Stomach (tissue), 9 donors: ENCODE results near the gene ACTL6B. TPM values are rescaled to one million over a fixed set of nuclear protein-coding genes. Genes with fewer than 3 reads are reported as not detected.
A peak's percentile ranks its signal among the peaks of the same experiment; 100 is the strongest.

Source experiments
- DNase-seq, 2 donors: peaks; one replicate each; pipeline versions ENCODE4 v3.0.0 to v3.0.0-alpha.2; 2013 to 2019
- H3K27ac ChIP-seq, 5 donors: fragments of 200-600 bp in 4 of 5; sonication (generic) in 4 of 5; one replicate each; pipeline ENCODE4 v1.5.1; 2013 to 2019; ENCODE audit warnings: mild to moderate bottlenecking in 1 of 5, moderate library complexity in 1 of 5
- H3K27me3 ChIP-seq, 3 donors: fragments of 200-600 bp; sonication (generic); one replicate each; pipeline ENCODE4 v1.5.1; 2017 to 2019; ENCODE audit warnings: mixed run types in 1 of 3
- H3K36me3 ChIP-seq, 4 donors: fragments of 200-600 bp; sonication (generic); 1 replicate in 3 of 4; 2 replicates in 1 of 4; pipeline ENCODE4 v1.5.1; 2016 to 2019
- H3K4me1 ChIP-seq, 4 donors: fragments of 200-600 bp; sonication (generic); one replicate each; pipeline ENCODE4 v1.5.1; 2016 to 2019
- H3K4me3 ChIP-seq, 4 donors: fragments of 200-600 bp; sonication (generic) in 3 of 4; one replicate each; pipeline ENCODE4 v1.5.1; 2016 to 2019; ENCODE audit warnings: mild to moderate bottlenecking in 1 of 4
- H3K9me3 ChIP-seq, 4 donors: fragments of 200-600 bp; sonication (generic); one replicate each; pipeline ENCODE4 v1.5.1; 2016 to 2019
- EP300 ChIP-seq: sonication (generic); formaldehyde crosslinking; IDR thresholded peaks from one replicate; pipeline ENCODE4 v1.6.1; 2017; ENCODE audit warnings: antibody characterized with exemption
- POLR2A ChIP-seq, 4 donors: fragments of 450-650 bp; IDR thresholded peaks; one replicate each; pipeline ENCODE4 v1.6.1; 2016; ENCODE audit warnings: antibody characterized with exemption in 4 of 4, control low read depth in 2 of 4, mild to moderate bottlenecking in 1 of 4, moderate library complexity in 1 of 4
- POLR2AphosphoS5 ChIP-seq, 3 donors: sonication (generic); formaldehyde crosslinking; IDR thresholded peaks; one replicate each; pipeline ENCODE4 v1.6.1; 2016; ENCODE audit warnings: antibody characterized with exemption in 3 of 3
- WGBS, 5 donors: extraction: QIAGEN DNeasy Blood & Tissue Kit in 3 of 5; methylation state at CpG; one replicate each; pipeline versions ENCODE4 v1.1.5 to v1.1.7; 2013 to 2018; 5-methylcytosine and 5-hydroxymethylcytosine counted together
- intact Hi-C: fragments of 100-400 bp; cut with DNase I; formaldehyde crosslinking; loops from one replicate; pipeline ENCODE4 v1.15.1; 2023; ENCODE audit warnings: low total_unique reads
- polyA plus RNA-seq, 3 donors: library from polyadenylated mRNA; stranded (reverse); fragments of 200-250 nt; gene quantifications; one replicate each; pipeline ENCODE4 v1.2.3, GENCODE V29; 2013
- total RNA-seq, 5 donors: library from RNA; depleted of rRNA; stranded (reverse); fragments of >200 nt; gene quantifications; one replicate each; pipeline versions ENCODE4 v1.1.0 to v1.2.3, GENCODE V29; 2014 to 2016
- TF ChIP-seq, protein P1 (sequence below), 7 experiments: fragments of 450-650 bp in 4 of 7; fragments of 200-600 bp in 3 of 7; sonication (generic) in 3 of 7; IDR thresholded peaks; one replicate each; pipeline ENCODE4 v1.5.1; 2016 to 2019; ENCODE audit warnings: antibody characterized with exemption in 7 of 7, control low read depth in 2 of 7, mild to moderate bottlenecking in 1 of 7
- donor health status: healthy with polysubstance abuse.
- donor health status: Bipolar disorder and iron deficiency.
- donor health status: healthy.

The ACTL6B gene
- total and polyA plus RNA-seq, 8 donors: 0.25 to 1.4 (median 0.43) TPM; not detected in 3

DNA sequence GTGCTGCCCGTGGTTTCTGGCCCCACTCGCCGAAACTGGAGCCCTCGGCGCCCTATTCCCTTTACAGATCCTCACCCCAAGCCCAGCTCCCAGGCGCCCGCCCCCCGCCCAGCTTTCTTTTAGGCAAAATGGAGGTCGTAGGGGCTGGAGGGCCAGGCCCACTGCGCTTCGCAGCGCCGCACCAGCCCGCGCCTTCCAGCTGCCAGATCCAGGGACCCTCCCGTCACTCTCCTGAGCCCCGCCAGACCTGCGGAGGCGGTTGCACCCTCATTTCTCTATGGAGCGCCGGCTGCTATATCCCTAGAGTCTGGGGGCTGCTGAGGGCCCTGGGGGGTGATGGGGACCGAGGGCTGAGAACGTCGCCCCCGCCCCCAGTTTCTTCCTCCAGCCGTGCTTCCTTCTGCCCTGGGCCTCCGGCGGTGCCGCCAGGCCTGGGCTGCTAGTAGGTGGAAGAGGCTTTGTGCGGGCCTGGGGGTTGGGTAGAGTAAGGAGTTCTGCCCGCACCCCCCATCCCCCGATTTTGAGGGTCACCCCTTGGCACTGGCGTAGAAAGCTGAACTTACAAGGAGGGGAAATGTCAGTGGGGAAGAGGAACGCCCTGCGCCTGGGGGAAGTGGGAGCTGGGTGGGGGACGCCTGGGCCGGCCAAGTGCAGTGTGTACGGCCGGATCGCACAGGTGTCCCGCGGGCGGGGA lies 18.3 kb upstream of the ACTL6B start:
- TF ChIP-seq POLR2AphosphoS5 (IDR thresholded peaks at IDR 0.05) (no peak), POLR2A (IDR thresholded peaks at IDR 0.05) (no peak), EP300 (no peak)
- TF ChIP-seq, protein P1, sequence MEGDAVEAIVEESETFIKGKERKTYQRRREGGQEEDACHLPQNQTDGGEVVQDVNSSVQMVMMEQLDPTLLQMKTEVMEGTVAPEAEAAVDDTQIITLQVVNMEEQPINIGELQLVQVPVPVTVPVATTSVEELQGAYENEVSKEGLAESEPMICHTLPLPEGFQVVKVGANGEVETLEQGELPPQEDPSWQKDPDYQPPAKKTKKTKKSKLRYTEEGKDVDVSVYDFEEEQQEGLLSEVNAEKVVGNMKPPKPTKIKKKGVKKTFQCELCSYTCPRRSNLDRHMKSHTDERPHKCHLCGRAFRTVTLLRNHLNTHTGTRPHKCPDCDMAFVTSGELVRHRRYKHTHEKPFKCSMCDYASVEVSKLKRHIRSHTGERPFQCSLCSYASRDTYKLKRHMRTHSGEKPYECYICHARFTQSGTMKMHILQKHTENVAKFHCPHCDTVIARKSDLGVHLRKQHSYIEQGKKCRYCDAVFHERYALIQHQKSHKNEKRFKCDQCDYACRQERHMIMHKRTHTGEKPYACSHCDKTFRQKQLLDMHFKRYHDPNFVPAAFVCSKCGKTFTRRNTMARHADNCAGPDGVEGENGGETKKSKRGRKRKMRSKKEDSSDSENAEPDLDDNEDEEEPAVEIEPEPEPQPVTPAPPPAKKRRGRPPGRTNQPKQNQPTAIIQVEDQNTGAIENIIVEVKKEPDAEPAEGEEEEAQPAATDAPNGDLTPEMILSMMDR (IDR thresholded peaks at IDR 0.05): no peak
- H3K27me3 ChIP-seq: no peaks in the 10 kb centered on the region
- peak in 1 of 2 donors; percentile 69 for DNase-seq
- peaks cover 9 to 44% (median 31%) of the 10 kb centered on the region in 4 donors for H3K4me1 ChIP-seq
- H3K9me3 ChIP-seq: no peaks in the 10 kb centered on the region
- H3K27ac ChIP-seq: peak overlapping the region; percentile 98 to 100 (median 99)
- H3K36me3 ChIP-seq: peaks cover 29 to 33% (median 32%) of the 10 kb centered on the region in 4 donors
- H3K4me3 ChIP-seq: peak overlapping the region; percentile 97 to 99 (median 97)
- 0 to 1% (median 0%) methylated on average over 29 to 43 of the region's 43 CpGs for WGBS, 5 donors
- intact Hi-C loops: loop anchor here (10.0 kb wide), 1 partner anchor 200 kb away; the partner anchor contains the start of gene TSC22D4

DNA sequence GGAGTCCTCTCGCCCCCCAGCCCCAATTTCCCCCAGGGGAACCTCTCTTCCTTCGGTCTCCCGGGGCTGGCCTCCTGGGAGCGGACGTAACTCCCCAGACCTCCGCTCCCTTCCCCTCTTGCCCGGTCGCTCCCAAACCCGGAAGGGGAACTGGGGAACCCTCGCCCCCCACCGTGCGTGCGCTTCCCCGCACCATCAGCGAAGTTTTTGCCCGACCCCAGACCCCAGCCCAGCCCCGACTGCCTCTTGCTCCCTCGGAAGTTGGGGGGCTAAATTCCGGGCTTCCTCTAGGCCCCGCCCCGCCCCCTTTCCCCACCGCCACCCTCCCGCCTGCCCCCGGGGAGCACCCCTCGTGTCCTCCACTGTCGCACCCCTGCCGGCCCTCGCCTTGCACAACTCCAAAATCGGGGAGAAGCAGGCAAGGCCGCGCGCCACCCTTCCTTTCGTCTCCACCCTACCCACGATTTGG lies 17.7 kb upstream of the ACTL6B start:
- peaks cover 9 to 38% (median 27%) of the 10 kb centered on the region in 4 donors for H3K4me1 ChIP-seq
- peak overlapping the region; percentile 97 to 99 (median 97) for H3K4me3 ChIP-seq
- H3K9me3 ChIP-seq: no peaks in the 10 kb centered on the region
- H3K27me3 ChIP-seq: no peaks in the 10 kb centered on the region
- no peak for DNase-seq
- no peak for TF ChIP-seq POLR2AphosphoS5 (IDR thresholded peaks at IDR 0.05)
- TF ChIP-seq, protein P1 (IDR thresholded peaks at IDR 0.05): no peak
- TF ChIP-seq POLR2A (IDR thresholded peaks at IDR 0.05): no peak
- no peak for TF ChIP-seq EP300
- 0 to 1% (median 1%) methylated on average over 13 to 34 of the region's 34 CpGs for WGBS, 5 donors
- intact Hi-C loops: loop anchor here (10.0 kb wide), 1 partner anchor 199 kb away; the partner anchor contains the start of gene TSC22D4
- peaks cover 25 to 27% (median 26%) of the 10 kb centered on the region in 4 donors for H3K36me3 ChIP-seq
- H3K27ac ChIP-seq: peak overlapping the region; percentile 98 to 100 (median 99)

DNA sequence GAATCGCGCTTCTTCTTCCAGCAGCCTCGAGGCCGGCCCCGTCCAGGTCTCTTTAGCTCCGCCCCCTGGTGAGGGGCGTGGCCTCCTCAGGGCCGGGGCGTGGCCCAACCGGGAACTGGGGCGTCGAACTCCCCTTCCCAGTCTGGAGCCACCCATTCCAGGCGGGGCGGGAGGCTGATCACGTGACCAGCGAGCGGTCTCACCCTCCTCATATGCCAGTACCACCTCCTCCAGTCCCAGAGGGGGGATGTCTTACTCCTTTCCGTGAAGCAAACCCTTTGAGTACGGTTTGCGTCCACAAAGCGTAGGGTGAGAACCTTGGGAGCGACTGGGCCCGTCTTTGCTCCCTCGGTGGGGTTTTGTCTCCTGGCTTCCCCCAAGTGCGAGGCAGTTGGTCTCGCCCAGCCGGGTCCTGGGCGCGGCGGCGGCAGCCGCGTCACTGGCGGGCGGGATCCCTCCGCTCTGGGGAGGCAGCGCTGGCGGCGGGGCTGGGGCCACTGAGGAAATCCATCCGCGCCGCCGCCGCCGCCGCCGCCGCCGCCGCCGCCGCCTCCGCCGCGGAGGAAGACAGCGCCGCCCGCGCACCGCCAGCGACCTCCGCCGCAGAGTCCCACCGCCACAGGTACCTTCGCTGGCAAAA lies 17.2 kb upstream of the ACTL6B start, which contains the start of gene GNB2:
Gene GNB2 (plus strand): TSS at position 439 of the 640 bp plus-strand sequence. CDS start 2,526 bp downstream, outside the sequence.
- peak within 1 kb of the TSS; percentile 98 to 100 (median 99) for H3K27ac ChIP-seq
- H3K4me3 ChIP-seq: peak within 1 kb of the TSS; percentile 97 to 99 (median 97)
- TF ChIP-seq POLR2AphosphoS5 (IDR thresholded peaks at IDR 0.05): peak; percentile 81 to 89 (median 82)
- TF ChIP-seq, protein P1 (IDR thresholded peaks at IDR 0.05): no peak
- 0 to 1% (median 0%) methylated on average over 36 to 63 of the region's 65 CpGs for WGBS, 5 donors
- intact Hi-C loops: loop anchor here (10.0 kb wide), 1 partner anchor 199 kb away; the partner anchor contains the start of gene TSC22D4
- H3K27me3 ChIP-seq: no peaks in the 10 kb centered on the region
- peak; percentile 99 for DNase-seq
- H3K4me1 ChIP-seq: peaks cover 4 to 33% (median 24%) of the 10 kb centered on the region in 4 donors
- no peaks in the 10 kb centered on the region for H3K9me3 ChIP-seq
- peaks cover 19 to 22% (median 21%) of the 10 kb centered on the region in 4 donors for H3K36me3 ChIP-seq
